GM19043 (cell line): ENCODE measurements around the gene DRGX.

ENCODE experiments used
- ATAC-seq: cut with Tn5 transposase; IDR thresholded peaks from one replicate; pipeline ENCODE4 v1.9.1; 2021; ENCODE audit warnings: low read depth; ENCODE audit not compliant: unreplicated experiment

The DRGX gene

GRCh38 chr10:49323896-49324270, 72.0 kb downstream of the DRGX start:
- no peak for ATAC-seq

- ATAC-seq, result no peak
Measured at GRCh38 chr10:49323171-49323895, 72.6 kb downstream of the DRGX start.

DNA sequence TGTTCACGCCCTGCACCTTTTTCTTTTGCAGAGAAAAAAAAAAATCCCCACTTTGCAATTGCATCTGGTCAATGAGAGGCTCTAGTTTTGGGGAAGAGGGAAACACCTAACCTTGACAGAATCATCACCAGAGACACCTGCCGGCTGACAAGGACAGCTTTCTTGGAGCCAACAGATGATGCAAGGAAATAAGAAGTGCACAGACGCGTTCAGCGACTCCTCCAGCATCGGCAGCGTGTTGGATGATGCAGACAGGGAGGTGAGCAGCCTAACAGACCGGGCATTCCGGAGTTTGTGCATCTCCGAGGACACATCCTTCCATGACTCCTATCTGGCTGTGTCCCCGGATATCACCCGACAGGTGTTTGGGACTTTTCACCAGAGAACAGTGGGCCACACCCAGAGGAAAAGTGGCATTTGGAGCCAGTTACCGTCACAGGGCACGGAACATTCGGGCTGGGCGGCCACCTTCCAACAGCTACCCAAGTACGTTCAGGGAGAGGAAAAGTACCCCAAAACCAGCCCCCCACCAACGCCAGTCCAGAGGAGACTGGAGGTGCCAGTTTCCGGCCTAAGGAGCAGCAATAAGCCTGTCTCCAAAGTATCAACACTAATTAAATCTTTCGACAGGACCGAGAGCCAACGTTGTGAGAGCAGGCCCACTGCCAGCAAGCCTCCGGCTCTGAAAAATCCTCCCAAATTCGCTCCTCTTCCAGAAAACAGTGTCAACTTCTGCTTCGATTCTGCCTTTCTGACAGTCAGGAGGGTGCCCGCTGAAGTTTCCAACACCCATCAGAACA, 73.3 kb downstream of the DRGX start:
- ATAC-seq, result no peak

GRCh38 chr10:49321021-49321420, 74.9 kb downstream of the DRGX start:
- ATAC-seq, result no peak

DNA sequence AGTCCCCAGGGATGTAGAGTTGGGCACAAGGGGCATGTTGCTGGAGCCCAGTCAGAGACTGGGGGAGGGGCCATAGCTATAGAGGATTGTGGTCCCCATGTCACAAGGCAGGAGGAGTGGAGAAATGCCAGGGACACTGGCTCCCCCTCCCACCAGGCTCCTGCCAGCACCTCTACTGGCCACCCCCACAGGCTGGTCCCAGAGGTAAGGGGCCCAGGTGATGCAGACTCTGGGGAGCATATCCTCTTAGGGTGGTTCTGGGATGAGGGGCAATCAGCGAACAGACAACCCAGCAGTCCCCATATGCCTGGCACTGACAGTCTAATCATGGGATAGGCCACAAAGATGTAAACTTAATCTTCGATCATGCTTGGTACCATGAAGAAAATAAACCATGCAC, 75.7 kb downstream of the DRGX start:
- no peak for ATAC-seq

DNA sequence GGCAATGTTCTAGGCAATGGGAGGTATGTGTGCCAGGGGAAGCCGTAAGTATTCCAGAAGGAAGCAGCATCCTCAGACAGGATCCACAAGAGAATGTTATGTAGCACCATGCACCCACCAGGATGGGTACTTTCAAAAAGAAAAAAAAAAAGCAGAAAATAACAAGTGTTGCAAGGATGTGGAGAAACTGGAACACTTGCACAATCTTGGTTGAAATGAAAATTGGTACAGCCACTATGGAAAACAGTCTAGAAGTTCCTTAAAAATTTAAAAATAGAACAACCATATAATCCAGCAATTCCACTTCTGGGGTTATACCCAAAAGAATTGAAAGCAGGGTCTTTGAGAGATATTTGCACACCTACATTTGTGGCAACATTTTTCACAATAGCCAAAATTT, 76.7 kb downstream of the DRGX start:
- no peak for ATAC-seq

- no peak for ATAC-seq
Measured at GRCh38 chr10:49318755-49319154, 77.1 kb downstream of the DRGX start.

GRCh38 chr10:49318028-49318427, 77.9 kb downstream of the DRGX start:
- ATAC-seq, result no peak

GRCh38 chr10:49314806-49315205, 81.1 kb downstream of the DRGX start:
- no peak for ATAC-seq
